Karpas-422 (cell line): ENCODE measurements around the gene EDN3. TPM values are rescaled to one million over a fixed set of nuclear protein-coding genes. Genes with fewer than 3 reads are reported as not detected.

ENCODE experiments used
- DNase-seq: peaks from one replicate; pipeline ENCODE4 v3.0.0-alpha.2; 2015
- H2AFZ ChIP-seq: fragments of 200-600 bp; sonication (generic); 2 replicates; pipeline ENCODE4 v1.6.1; 2014; ENCODE audit warnings: antibody characterized with exemption, low read length, mixed read lengths
- H3K27ac ChIP-seq: fragments of 200-600 bp; sonication (generic); 2 replicates; pipeline ENCODE4 v1.5.1; 2014; ENCODE audit warnings: mild to moderate bottlenecking, low read length, moderate library complexity
- H3K27me3 ChIP-seq: fragments of 200-600 bp; sonication (generic); 2 replicates; pipeline ENCODE4 v1.6.1; 2014; ENCODE audit warnings: low read length, mixed read lengths
- H3K36me3 ChIP-seq: fragments of 200-600 bp; sonication (generic); 2 replicates; pipeline ENCODE4 v1.6.1; 2014; ENCODE audit warnings: low read length, mixed read lengths; ENCODE audit not compliant: insufficient read depth
- H3K4me1 ChIP-seq: fragments of 200-600 bp; sonication (generic); 2 replicates; pipeline ENCODE4 v1.6.1; 2014; ENCODE audit warnings: mild to moderate bottlenecking, low read length, mixed read lengths
- H3K4me2 ChIP-seq: fragments of 200-600 bp; sonication (generic); 2 replicates; pipeline ENCODE4 v1.6.1; 2014; ENCODE audit warnings: low read length, low read depth, mild to moderate bottlenecking; ENCODE audit not compliant: poor library complexity, severe bottlenecking
- H3K4me3 ChIP-seq: fragments of 200-600 bp; sonication (generic); 2 replicates; pipeline ENCODE4 v1.5.1; 2014; ENCODE audit warnings: mild to moderate bottlenecking, antibody characterized with exemption, low read length, mixed read lengths
- H3K79me2 ChIP-seq: fragments of 200-600 bp; sonication (generic); 2 replicates; pipeline ENCODE4 v1.6.1; 2014; ENCODE audit warnings: mild to moderate bottlenecking, low read length, mixed read lengths
- H3K9ac ChIP-seq: fragments of 200-600 bp; sonication (generic); 2 replicates; pipeline ENCODE4 v1.6.0; 2014; ENCODE audit warnings: low read length
- H3K9me2 ChIP-seq: fragments of 200-600 bp; sonication (generic), shearing (Covaris generic); replicated peaks from 2 replicates; pipeline ENCODE4 v1.6.0; 2014; ENCODE audit warnings: mild to moderate bottlenecking, low read length, moderate library complexity; ENCODE audit not compliant: insufficient read depth
- H3K9me3 ChIP-seq: fragments of 300-700, 200-600 bp; sonication (generic); 2 replicates; pipeline ENCODE4 v1.6.1; 2014; ENCODE audit warnings: low read length, mixed read lengths
- H4K20me1 ChIP-seq: fragments of 200-600 bp; sonication (generic); 2 replicates; pipeline ENCODE4 v1.6.1; 2014; ENCODE audit warnings: mild to moderate bottlenecking, antibody characterized with exemption, low read length, low read depth; ENCODE audit not compliant: insufficient read depth
- total RNA-seq: library from RNA; depleted of rRNA; stranded (reverse); fragments of >200 nt; shearing (Covaris generic); gene quantifications from 2 replicates; pipeline ENCODE4 v1.2.3, GENCODE V29; 2014; ENCODE audit warnings: low replicate concordance

The EDN3 gene
- total RNA-seq, 1 experiment from 2014 or later: not detected

GRCh38 chr20:59297686-59298085, 2.7 kb upstream of the EDN3 start:
- Histone ChIP-seq H3K4me3 (no peak overlapping the region), H4K20me1 (peaks cover 6% of the 10 kb centered on the region), H3K9ac (no peak overlapping the region), H3K27ac (no peak overlapping the region), H2AFZ (no peak overlapping the region), H3K79me2 (no peaks in the 10 kb centered on the region), H3K27me3 (no peaks in the 10 kb centered on the region), H3K9me3 (no peaks in the 10 kb centered on the region), H3K36me3 (no peaks in the 10 kb centered on the region), H3K4me1 (peaks cover 3% of the 10 kb centered on the region; the same call in 1 of the 2 replicates), H3K4me2 (no peak overlapping the region), H3K9me2 (no peaks in the 10 kb centered on the region)
- DNase-seq: no peak

GRCh38 chr20:59299945-59300332, 472 bp upstream of the EDN3 start:
- H3K79me2 ChIP-seq: no peaks in the 10 kb centered on the region
- no peaks in the 10 kb centered on the region for H3K9me3 ChIP-seq
- no peak overlapping the region for H3K4me3 ChIP-seq
- no peak overlapping the region for H2AFZ ChIP-seq
- no peak overlapping the region for H3K9ac ChIP-seq
- no peaks in the 10 kb centered on the region for H3K9me2 ChIP-seq
- no peak overlapping the region for H3K4me2 ChIP-seq
- H3K27me3 ChIP-seq: no peaks in the 10 kb centered on the region
- DNase-seq: no peak
- peaks cover 14% of the 10 kb centered on the region for H4K20me1 ChIP-seq
- no peaks in the 10 kb centered on the region for H3K36me3 ChIP-seq
- H3K27ac ChIP-seq: no peak overlapping the region
- H3K4me1 ChIP-seq: peaks cover 3% of the 10 kb centered on the region; the same call in 1 of the 2 replicates

- no peak overlapping the region for H3K4me3 ChIP-seq
- no peak overlapping the region for H3K9ac ChIP-seq
- peaks cover 3% of the 10 kb centered on the region; the same call in 1 of the 2 replicates for H3K4me1 ChIP-seq
- H3K9me2 ChIP-seq: no peaks in the 10 kb centered on the region
- no peaks in the 10 kb centered on the region for H3K79me2 ChIP-seq
- no peak overlapping the region for H3K27ac ChIP-seq
- H3K4me2 ChIP-seq: no peak overlapping the region
- no peaks in the 10 kb centered on the region for H3K9me3 ChIP-seq
- H4K20me1 ChIP-seq: peaks cover 14% of the 10 kb centered on the region
- H3K27me3 ChIP-seq: no peaks in the 10 kb centered on the region
- no peaks in the 10 kb centered on the region for H3K36me3 ChIP-seq
- no peak overlapping the region for H2AFZ ChIP-seq
- DNase-seq: no peak
Measured at GRCh38 chr20:59301343-59302007, 1.1 kb downstream of the EDN3 start.

GRCh38 chr20:59305908-59306655, 5.7 kb downstream of the EDN3 start:
- Histone ChIP-seq H3K4me1 (peaks cover 2% of the 10 kb centered on the region; the same call in 1 of the 2 replicates), H3K9ac (no peak overlapping the region), H3K9me3 (no peaks in the 10 kb centered on the region), H3K4me2 (no peak overlapping the region), H3K79me2 (no peaks in the 10 kb centered on the region), H3K27me3 (no peaks in the 10 kb centered on the region), H4K20me1 (peaks cover 14% of the 10 kb centered on the region), H2AFZ (no peak overlapping the region), H3K9me2 (no peaks in the 10 kb centered on the region), H3K4me3 (no peak overlapping the region), H3K27ac (no peak overlapping the region), H3K36me3 (no peaks in the 10 kb centered on the region)
- DNase-seq: no peak

- no peak overlapping the region for H3K9ac ChIP-seq
- H3K4me1 ChIP-seq: no peaks in the 10 kb centered on the region
- no peak for DNase-seq
- H3K79me2 ChIP-seq: no peaks in the 10 kb centered on the region
- H3K4me2 ChIP-seq: no peak overlapping the region
- no peaks in the 10 kb centered on the region for H3K9me3 ChIP-seq
- no peak overlapping the region for H3K27ac ChIP-seq
- H3K27me3 ChIP-seq: no peaks in the 10 kb centered on the region
- peaks cover 13% of the 10 kb centered on the region for H4K20me1 ChIP-seq
- no peak overlapping the region for H3K4me3 ChIP-seq
- H3K36me3 ChIP-seq: no peaks in the 10 kb centered on the region
- 0 out of 2 replicates have a peak, but pooled peaks cover 4% of the 10 kb centered on the region for H3K9me2 ChIP-seq
- H2AFZ ChIP-seq: no peak overlapping the region
Measured at GRCh38 chr20:59307270-59307669, 6.9 kb downstream of the EDN3 start.

GRCh38 chr20:59308493-59309201, 8.2 kb downstream of the EDN3 start:
- no peaks in the 10 kb centered on the region for H3K79me2 ChIP-seq
- no peak overlapping the region for H3K9ac ChIP-seq

GRCh38 chr20:59309218-59309617, 8.8 kb downstream of the EDN3 start:
- DNase-seq: no peak
- Histone ChIP-seq H3K4me3 (no peak overlapping the region), H3K4me1 (no peaks in the 10 kb centered on the region), H3K79me2 (no peaks in the 10 kb centered on the region), H2AFZ (no peak overlapping the region), H3K27ac (no peak overlapping the region), H3K9ac (no peak overlapping the region), H3K27me3 (no peaks in the 10 kb centered on the region), H4K20me1 (peaks cover 5% of the 10 kb centered on the region; the same call in 1 of the 2 replicates), H3K36me3 (no peaks in the 10 kb centered on the region), H3K9me3 (no peaks in the 10 kb centered on the region), H3K4me2 (no peak overlapping the region), H3K9me2 (0 out of 2 replicates have a peak, but pooled peaks cover 4% of the 10 kb centered on the region)

More at GRCh38 chr20:59308493-59309201, 8.2 kb downstream of the EDN3 start:
- Histone ChIP-seq H3K9me2 (0 out of 2 replicates have a peak, but pooled peaks cover 4% of the 10 kb centered on the region), H3K36me3 (no peaks in the 10 kb centered on the region), H3K4me3 (no peak overlapping the region), H3K27ac (no peak overlapping the region), H3K4me1 (no peaks in the 10 kb centered on the region), H3K4me2 (no peak overlapping the region), H3K9me3 (no peaks in the 10 kb centered on the region), H4K20me1 (peaks cover 9% of the 10 kb centered on the region; the same call in 1 of the 2 replicates), H3K27me3 (no peaks in the 10 kb centered on the region), H2AFZ (no peak overlapping the region)
- DNase-seq: no peak

GRCh38 chr20:59314997-59315396, 14.6 kb downstream of the EDN3 start:
- Histone ChIP-seq H3K4me1 (no peaks in the 10 kb centered on the region), H3K27ac (no peak overlapping the region), H3K9me2 (0 out of 2 replicates have a peak, but pooled peaks cover 4% of the 10 kb centered on the region), H3K4me2 (no peak overlapping the region), H4K20me1 (no peaks in the 10 kb centered on the region), H3K4me3 (no peak overlapping the region), H3K27me3 (no peaks in the 10 kb centered on the region), H2AFZ (no peak overlapping the region), H3K79me2 (no peaks in the 10 kb centered on the region), H3K9ac (no peak overlapping the region), H3K36me3 (no peaks in the 10 kb centered on the region), H3K9me3 (no peaks in the 10 kb centered on the region)
- no peak for DNase-seq
